AG04450 (cell line): Measurements from ENCODE around the gene SACS. TPM values are rescaled to one million over a fixed set of nuclear protein-coding genes. Genes with fewer than 3 reads are reported as not detected.
"Not testable (repeated sequence)": the region's sequence is repeated elsewhere in the genome, so short reads cannot be mapped to it uniquely, and the experiment has no call there.

ENCODE experiments used
- CTCF ChIA-PET: fragments of 300-600, 350-600 bp; formaldehyde crosslinking; extraction: SDS; loops from one replicate; lab custom pipeline; 2022; ENCODE audit warnings: antibody characterized with exemption, inconsistent platforms; lab: Charles Lee
- POLR2A ChIA-PET: fragments of 350-600 bp; formaldehyde crosslinking; extraction: SDS; loops from one replicate; lab custom pipeline; 2021; ENCODE audit warnings: antibody characterized with exemption, inconsistent platforms; lab: Yijun Ruan, JAX
- DNase-seq: peaks from one replicate; pipeline ENCODE4 v3.0.0-alpha.2; 2011; ENCODE audit warnings: low read depth, low spot score
- H3K27ac ChIP-seq: one replicate; pipeline ENCODE4 v1.5.1; 2012; ENCODE audit warnings: low read depth, low read length, control low read depth
- H3K27me3 ChIP-seq: one replicate; pipeline ENCODE4 v1.6.0; 2012; ENCODE audit warnings: low read length; ENCODE audit not compliant: control insufficient read depth, insufficient read depth
- H3K4me3 ChIP-seq: 2 replicates; pipeline ENCODE4 v1.5.1; 2011; ENCODE audit warnings: mild to moderate bottlenecking, low read depth, low read length, control low read depth
- H3K9me3 ChIP-seq: 2 replicates; pipeline ENCODE4 v1.5.1; 2012; ENCODE audit warnings: low read length; ENCODE audit not compliant: control insufficient read depth, insufficient read depth
- polyA plus RNA-seq: library from polyadenylated mRNA; depleted of rRNA; stranded (reverse); fragments of >200 nt; gene quantifications from 2 replicates; pipeline ENCODE4 v1.2.3, GENCODE V29; 2011
- TF ChIP-seq, protein P1 (sequence below): IDR thresholded peaks from 2 replicates; pipeline ENCODE4 v1.5.1; 2011; ENCODE audit warnings: low read depth, low read length, control low read depth, inconsistent platforms

The SACS gene
- polyA plus RNA-seq, 1 experiment: 53.9 TPM

DNA sequence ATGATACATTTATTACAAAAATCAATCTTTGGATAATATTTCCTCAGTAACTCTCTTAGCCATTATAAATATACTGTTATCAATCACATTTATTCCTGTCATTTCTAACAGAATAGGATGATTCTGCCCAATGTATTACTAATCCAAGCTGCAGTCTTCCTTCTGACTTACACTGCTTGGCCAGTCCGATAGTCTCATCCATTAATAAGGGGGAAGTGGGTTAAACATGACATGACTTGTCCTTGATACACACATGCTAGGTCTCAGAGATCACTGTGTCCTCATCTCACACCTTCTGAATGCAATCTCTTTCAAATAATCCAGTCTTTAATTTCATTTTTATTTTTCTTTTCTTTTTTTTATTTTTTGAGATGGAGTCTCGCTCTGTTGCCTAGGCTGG lies 18.8 kb downstream of the SACS start:
- no peak overlapping the region for H3K4me3 ChIP-seq
- H3K9me3 ChIP-seq: no peaks in the 10 kb centered on the region; the same call in 1 of the 2 replicates
- no peak for DNase-seq
- CTCF ChIA-PET: no interaction called here
- H3K27me3 ChIP-seq: no peaks in the 10 kb centered on the region
- no peak overlapping the region for H3K27ac ChIP-seq
- POLR2A ChIA-PET: no interaction called here
- TF ChIP-seq, protein P1, sequence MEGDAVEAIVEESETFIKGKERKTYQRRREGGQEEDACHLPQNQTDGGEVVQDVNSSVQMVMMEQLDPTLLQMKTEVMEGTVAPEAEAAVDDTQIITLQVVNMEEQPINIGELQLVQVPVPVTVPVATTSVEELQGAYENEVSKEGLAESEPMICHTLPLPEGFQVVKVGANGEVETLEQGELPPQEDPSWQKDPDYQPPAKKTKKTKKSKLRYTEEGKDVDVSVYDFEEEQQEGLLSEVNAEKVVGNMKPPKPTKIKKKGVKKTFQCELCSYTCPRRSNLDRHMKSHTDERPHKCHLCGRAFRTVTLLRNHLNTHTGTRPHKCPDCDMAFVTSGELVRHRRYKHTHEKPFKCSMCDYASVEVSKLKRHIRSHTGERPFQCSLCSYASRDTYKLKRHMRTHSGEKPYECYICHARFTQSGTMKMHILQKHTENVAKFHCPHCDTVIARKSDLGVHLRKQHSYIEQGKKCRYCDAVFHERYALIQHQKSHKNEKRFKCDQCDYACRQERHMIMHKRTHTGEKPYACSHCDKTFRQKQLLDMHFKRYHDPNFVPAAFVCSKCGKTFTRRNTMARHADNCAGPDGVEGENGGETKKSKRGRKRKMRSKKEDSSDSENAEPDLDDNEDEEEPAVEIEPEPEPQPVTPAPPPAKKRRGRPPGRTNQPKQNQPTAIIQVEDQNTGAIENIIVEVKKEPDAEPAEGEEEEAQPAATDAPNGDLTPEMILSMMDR: no peak

DNA sequence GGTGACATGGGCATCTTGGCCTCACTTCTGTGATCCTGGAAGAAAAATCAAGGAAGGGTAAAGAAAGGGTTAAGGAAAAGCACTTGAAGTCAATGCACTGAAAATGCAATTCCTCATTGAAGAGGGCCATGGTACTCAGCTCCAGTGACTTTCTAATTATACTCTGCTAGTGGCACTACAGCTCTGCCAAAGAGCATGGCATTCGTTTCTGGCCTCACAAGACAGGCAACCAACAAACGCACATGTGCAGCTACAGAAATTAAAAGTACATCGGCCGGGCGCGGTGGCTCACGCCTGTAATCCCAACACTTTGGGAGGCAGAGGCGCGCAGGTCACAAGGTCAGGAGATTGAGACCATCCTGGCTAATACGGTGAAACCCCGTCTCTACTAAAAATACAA lies 21.8 kb downstream of the SACS start:
- H3K27me3 ChIP-seq: no peaks in the 10 kb centered on the region
- no peak for DNase-seq
- CTCF ChIA-PET: no interaction called here
- no peak overlapping the region for H3K27ac ChIP-seq
- POLR2A ChIA-PET: no interaction called here
- no peaks in the 10 kb centered on the region; the same call in 1 of the 2 replicates for H3K9me3 ChIP-seq
- H3K4me3 ChIP-seq: no peak overlapping the region
- TF ChIP-seq, protein P1: no peak

DNA sequence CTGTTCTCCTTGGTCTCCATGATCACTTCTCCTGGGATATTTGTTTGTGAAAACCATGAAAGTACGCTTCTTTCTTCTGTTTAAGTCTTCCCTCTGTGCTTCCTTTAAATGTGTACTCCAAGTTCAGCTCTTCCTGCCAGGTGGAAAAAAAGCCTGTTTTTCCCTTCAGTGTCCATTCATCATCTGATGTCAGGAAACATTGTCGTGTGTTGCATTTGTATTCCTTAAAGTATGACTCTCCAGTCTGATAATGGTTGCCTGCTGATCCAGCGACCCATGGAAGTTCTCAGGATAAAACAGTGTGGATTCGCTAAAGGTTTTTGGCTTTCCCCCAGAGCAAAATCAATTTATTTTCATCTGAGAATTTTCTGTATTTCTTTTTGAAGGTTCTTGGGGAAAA lies 22.3 kb downstream of the SACS start:
- H3K9me3 ChIP-seq: no peaks in the 10 kb centered on the region; the same call in 1 of the 2 replicates
- ChIA-PET POLR2A (no interaction called here), CTCF (interaction anchor here (1.0 kb wide), 1 partner anchor 479 kb away, joined by 4 read pairs; no protein-coding TSS in a partner anchor)
- no peak for DNase-seq
- no peak overlapping the region for H3K27ac ChIP-seq
- H3K4me3 ChIP-seq: no peak overlapping the region
- H3K27me3 ChIP-seq: no peaks in the 10 kb centered on the region
- TF ChIP-seq, protein P1: no peak

DNA sequence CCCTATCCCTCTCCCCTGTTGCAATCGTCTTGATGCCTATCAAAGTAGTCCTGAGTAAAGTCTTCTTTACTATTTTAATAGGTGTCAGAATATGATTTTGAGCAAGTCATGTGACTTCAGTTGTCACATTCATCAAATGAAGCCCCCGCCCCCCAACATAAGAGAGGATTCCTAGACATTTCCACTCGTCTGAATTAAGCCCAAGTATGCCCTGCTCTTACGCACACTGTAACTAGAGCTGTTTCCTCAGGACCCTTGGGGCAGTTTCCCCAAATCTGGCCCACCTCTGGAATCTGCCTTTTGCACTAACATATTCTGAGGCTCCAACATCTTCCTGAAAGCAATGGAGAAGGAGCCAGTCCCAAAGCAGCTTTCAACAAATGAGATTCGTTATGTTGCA lies 25.5 kb downstream of the SACS start:
- no peak overlapping the region for H3K4me3 ChIP-seq
- POLR2A ChIA-PET: no interaction called here
- H3K9me3 ChIP-seq: no peaks in the 10 kb centered on the region; the same call in 1 of the 2 replicates
- TF ChIP-seq, protein P1: no peak
- no peak for DNase-seq
- no peaks in the 10 kb centered on the region for H3K27me3 ChIP-seq
- H3K27ac ChIP-seq: no peak overlapping the region
- CTCF ChIA-PET: no interaction called here

DNA sequence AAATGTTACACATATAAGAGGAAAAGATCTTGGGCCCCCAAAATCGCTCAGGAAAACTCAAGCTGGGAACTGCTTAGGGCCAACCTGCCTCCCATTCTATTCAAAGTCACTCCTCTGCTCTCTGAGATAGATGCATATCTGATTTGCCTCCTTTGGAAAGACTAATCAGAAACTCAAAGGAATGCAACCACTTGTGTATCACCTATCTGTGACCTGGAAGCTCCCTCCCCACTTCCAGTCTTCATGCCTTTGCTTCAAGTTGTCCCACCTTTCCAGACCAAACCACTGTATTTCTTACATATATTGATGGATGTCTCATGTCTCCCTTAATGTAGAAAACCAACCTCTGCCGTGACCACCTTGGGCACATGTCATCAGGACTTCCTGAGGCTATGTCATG lies 32.3 kb downstream of the SACS start:
- DNase-seq, H3K4me3 ChIP-seq, H3K9me3 ChIP-seq, H3K27ac ChIP-seq, H3K27me3 ChIP-seq, POLR2A ChIA-PET: not testable (repeated sequence)
- CTCF ChIA-PET: interaction anchor here (0.6 kb wide), 1 partner anchor 19 kb away, joined by 9 read pairs; no protein-coding TSS in a partner anchor
